ENCODE data around the gene C18orf63.
"Not testable (repeated sequence)": the region's sequence is repeated elsewhere in the genome, so short reads cannot be mapped to it uniquely, and the experiment has no call there.

Gene C18orf63

DNA sequence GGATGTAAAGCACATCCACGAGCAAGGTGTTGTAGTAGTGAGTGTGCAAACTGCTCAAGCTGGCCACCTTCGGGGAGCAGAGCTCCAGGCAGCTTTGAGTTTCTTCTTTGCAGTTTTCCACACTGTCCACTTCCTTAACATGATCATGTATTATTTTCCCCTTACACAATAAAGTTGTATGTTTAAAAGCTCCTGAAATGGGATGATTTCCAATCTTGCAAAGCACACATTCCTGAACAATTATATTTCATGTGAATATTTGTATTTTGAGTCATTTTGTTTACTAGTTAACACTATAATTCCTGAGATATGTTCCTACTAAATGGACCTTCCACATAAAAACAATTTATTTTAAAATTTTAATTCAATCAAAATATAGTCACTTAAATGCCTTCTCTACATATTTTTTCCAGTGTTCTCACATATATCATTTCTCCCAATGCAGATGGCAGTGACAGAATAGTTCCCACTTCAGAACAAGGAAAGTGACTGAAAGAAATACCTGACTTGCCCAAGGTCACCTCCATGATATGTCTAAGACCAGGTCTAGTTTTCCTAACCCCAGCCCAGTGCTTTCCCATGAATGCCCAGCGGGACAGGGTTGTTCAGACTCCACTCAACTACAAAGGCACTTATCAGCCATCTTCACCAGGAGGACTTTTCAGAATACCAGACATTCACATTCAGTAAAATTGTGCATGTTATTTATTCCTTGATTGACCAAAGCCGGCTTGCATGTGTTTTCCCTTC lies 29.4 kb upstream of the C18orf63 start:
- no peak for DNase-seq (ENCODE audit: low spot score)

DNA sequence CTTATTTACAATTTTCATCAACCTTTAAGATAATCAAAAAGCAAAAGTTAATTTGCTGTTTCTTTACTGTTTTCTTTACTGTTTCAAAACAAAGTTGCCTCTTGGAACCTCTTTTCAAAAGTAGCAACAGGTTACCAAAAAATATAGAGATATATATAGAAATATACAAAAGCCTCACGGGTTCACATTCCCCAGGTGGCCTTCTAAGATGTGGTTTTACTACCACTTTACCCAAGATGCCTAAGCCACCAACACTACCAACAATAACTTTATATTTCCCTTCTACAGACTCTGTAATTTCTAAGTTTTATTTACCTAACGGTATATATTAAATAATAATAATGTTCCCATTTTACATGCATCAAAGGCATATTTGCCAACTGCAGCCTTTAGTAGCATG lies 28.8 kb upstream of the C18orf63 start:
- no peak for DNase-seq (ENCODE audit: low spot score)

DNA sequence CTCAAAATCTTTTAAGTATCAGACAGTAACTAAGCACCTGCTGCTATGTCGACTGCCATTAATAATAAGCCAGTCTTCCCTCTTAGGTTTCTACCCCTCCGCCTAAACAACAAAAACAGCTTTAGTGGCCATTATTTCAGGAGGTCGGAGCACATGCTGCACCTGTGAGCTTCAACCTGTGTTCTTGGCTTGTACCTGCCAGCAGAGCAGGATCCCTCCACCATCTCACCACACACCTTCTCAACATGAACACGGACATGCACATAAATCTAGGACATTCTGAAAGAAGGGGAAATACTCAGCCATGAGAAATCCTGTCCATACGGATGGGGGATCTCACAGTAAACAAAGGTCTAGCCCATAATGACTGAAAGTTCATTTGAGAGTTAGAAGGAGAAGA lies 27.6 kb upstream of the C18orf63 start:
- no peak for DNase-seq (ENCODE audit: low spot score)

DNA sequence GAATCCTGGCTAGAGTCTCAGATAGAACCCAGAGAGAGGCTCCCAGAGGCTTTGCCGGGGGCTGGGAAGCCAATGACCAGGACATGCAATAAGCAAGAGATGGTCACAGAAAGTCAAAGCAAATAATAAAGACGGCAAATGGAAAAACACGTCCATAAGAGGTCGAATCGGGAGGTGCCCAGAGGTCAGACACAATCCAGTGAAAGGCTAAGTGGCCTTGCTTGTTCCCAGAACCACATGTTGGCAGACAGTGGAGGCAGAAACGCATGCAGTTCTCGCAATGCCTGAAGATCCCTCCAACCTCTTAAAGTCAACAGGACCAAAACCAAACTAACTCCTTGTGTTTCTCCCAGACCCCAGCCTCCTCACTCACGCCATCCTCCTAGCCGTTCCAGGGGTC lies 26.9 kb upstream of the C18orf63 start:
- no peak for DNase-seq (ENCODE audit: low spot score)

DNA sequence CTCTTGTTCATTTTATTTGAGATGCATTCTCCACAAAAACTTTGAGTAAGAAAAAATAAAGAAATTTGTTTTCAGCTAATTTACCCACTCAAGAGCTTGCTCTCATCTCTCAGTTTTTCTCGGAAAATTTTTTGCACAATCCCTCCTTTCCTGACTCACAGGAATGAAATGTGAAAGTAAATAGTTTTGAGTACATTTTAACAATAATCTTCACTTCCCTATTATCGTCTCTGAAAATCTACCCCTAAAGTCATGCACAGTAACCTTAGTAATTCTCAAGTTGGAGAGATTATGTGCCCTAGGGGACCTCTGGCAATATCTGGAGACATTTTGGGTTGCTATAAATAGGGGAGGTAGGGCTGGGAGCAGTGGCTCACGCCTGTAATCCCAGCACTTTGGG lies 26.5 kb upstream of the C18orf63 start:
- DNase-seq (ENCODE audit: low spot score): no peak

DNA sequence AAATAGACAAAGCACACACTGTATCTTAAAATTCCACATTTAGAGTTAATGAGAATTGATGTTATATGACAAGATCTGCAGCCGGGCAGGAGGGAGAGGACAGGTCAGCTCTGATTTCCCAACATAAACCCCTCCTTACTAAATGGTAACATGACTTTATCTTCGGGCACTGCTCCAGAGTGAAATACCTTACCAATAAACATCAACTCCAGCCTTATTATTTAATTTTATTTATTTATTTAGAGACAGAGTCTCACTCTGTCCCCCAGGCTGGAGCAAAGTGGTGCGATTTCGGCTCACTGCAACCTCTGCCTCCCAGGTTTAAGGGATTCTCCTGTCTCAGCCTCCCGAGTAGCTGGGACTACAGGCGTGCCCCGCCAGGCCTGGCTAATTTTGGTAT lies 25.6 kb upstream of the C18orf63 start:
- no peak for DNase-seq (ENCODE audit: low spot score)

DNA sequence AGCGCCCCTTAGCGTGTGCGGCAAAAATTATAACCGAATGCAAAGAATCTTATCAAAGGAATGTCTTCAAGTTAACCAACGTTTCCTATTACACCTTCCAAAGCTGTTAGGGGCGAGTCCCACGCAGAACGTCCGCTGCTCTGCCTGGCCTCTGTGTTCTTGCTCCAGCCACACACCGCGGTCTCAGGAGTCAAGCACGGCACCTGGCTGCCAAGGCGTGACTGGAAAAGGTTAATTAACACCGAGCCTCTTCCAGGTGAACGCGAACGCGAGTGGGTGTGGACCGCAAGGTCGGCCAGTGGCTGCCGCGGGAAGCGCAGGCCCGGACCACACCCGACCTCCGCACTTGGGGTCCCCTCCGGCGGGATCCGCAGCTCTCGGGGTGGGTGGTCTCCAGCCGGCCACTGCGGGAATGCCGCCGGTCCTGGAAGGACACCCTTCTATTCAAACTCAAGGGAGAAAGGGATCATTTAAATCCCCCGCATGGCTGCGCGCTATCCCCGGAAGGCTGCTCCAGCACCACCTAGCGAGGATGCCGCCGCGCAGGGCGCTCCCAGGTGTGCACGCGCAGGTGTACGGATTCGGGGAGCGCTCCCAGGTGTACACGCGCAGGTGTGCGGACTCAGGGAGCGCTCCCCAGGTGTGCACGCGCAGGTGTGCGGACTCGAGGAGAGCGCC lies 24.7 kb upstream of the C18orf63 start:
- DNase-seq (ENCODE audit: low spot score): peak; percentile 63

DNA sequence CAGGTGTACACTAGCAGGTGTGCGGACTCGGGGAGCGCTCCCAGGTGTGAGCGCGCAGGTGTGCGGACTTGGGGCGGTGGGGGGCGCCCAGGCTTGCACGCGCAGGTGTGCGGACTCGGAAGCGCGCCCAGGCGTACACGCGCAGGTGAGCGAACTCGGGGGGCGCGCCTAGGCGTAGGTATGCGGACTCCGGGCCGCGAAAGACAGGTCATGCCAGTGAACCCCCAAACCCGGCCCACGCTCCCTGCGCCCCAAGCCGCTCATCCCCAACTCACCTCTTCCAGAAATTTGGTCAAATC lies 24.2 kb upstream of the C18orf63 start:
- no peak for DNase-seq (ENCODE audit: low spot score)

DNA sequence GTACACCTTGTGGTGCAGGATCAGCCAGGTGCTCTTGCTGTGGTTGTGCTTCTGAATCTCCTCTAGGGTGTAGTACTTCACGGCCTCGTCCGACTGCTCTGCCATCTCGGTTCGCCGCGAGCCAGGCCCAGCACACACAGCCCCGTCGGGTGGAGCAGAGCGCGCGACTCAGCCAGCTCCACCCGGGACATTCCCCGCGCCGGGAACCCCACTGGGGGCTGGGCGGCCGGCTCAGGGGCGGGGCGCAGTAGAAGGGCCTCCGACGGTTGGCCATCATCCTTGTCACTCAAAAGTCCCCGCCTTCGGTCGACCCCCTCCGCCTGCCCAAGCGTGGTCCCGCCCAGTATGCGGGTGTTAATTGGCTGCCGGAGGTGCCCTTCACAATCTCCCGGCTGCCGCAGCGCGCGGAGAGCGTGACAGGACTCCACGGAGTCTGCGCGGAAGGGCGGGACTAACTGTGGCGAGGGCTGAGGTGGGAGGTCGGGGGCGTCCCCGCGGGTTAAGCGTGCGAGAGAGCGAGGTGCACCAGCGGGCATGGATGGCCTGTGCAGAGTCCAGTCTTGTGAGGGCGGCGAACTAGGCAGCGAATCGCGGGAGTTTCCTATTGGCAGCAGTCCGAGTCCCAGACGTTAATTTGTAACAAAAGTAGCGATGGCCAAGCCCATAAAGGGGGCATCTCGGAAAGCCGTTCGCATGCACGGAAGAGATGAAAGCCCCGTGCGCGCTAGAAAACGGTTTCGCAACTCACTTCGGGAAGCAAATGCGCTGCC lies 23.7 kb upstream of the C18orf63 start, which contains the start of gene CYB5A:
Gene CYB5A (minus strand): TSS at position 193 of the 770 bp plus-strand sequence. CDS start 88 bp downstream, at position 105.
- peak; percentile 96 for DNase-seq (ENCODE audit: low spot score)

DNA sequence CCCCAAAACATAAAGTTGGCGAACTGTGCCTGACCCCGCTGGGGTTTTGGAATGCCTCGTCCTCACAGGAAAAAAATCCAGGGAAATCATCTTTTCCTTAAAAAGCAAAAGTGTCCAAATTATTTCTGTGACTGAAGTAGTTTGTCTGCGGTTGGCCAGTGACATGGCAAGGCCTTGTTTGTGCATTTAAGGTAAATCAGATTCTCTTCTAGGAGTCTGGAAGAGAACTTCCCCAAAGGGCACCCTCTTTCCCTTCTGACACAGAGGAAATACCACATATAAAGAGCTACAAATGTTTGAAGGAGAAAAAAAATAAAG lies 23.1 kb upstream of the C18orf63 start:
- DNase-seq (ENCODE audit: low spot score): no peak

DNA sequence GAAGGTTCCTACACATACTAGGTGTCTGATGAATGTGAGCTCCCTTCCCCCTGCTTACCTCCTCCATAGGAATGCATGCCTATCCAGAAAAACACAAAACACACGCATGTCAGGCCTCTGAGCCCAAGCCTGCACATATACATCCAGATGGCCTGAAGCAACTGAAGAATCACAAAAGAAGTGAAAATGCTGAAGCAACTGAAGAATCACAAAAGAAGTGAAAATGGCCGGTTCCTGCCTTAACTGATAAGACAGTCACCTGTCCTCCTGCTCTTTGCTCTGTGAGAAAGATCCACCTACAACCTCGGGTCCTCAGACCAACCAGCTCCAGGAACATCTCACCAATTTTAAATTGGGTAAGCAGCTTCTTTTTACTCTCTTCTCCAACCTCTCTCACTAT lies 22.7 kb upstream of the C18orf63 start:
- DNase-seq (ENCODE audit: low spot score): not testable (repeated sequence)

DNA sequence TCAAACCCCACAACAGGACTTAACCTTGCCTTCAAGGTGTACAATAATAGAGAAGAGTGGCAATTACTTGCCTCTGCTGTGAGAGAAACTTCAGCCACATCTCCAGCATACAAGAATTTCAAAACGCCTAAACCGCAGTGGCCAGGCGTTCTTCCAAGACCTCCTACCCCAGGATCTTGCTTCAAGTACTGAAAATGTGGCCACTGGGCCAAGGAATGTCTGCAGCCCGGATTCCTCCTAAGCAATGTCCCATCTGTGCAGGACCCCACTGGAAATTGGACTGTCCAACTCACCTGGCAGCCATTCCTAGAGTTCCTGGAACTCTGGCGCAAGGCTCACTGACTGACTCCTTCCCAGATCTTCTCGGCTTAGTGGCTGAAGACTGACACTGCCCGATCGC lies 21.1 kb upstream of the C18orf63 start:
- DNase-seq (ENCODE audit: low spot score): no peak

DNA sequence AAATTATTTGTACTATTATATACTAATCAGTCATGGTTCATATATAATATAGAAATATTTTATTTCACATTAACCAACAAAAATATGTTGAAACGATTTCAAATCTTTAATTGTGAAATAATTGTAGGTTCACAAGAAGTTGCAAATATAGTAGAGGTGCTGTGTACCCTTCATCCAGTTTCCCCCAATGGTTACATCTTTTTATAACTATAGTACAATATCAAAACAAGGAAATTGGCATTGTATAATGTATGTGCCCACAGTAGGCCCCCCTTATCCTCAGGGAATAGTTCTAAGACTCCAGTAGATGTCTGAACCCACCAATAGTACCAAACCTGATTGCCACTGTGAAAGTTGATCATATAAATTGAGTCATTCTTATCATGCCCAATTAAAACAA lies 16.5 kb upstream of the C18orf63 start:
- no peak for DNase-seq (ENCODE audit: low spot score)

DNA sequence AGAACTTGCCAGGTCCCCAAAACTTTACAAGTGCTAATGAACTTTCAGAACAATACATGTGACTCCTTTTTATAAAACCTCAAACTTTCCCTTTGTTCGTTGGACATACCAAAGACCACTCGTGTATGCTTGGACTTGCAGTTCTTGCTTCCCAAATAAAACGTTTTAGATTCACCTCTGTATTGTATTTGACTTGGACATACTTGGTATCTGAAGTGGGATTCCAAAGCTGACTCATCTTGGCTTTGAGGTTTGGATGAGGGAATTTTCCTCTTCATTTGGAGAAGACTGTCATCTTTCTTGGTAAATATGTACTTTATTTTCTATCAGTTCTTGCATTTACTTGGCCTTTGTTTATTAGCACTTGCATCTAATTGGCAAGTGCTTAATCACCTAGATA lies 15.9 kb upstream of the C18orf63 start:
- DNase-seq (ENCODE audit: low spot score): peak; percentile 14

DNA sequence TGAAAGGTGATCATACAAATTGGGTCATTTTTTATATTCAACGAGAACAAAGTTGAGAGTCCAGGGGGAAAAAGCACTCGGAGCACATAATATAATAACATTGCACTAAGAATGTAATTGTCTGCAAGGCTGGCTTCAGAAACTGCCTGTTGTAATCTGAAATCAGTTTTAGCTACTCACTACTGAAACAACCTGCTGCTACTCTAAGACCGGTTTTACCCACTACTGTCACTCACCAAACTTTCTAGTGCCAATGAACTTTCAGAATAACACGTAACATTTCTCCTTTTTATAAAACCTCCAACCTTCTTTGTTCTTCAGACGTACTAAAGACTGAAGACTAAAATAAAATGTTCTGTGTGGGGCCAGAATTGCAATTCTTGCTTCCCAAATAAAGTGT lies 12.3 kb upstream of the C18orf63 start:
- DNase-seq (ENCODE audit: low spot score): no peak

DNA sequence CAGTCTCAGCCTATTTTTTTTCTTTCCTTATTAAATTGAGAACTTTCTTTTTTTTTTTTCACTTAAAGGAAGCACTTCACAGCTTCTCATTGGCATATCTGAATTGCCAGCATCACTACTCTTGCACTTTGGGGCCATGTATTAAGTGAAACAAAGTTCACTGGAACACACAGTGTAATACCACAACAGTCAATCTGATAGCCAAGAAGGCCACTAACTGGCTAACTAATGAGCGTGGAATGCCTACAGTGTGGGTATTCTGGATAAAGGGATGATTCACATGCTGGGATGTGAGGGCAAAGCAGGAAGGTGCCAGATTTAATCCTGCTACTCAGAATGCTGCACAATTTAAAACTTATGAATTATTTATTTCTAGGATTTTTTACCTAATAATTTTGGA lies 11.7 kb upstream of the C18orf63 start:
- no peak for DNase-seq (ENCODE audit: low spot score)

DNA sequence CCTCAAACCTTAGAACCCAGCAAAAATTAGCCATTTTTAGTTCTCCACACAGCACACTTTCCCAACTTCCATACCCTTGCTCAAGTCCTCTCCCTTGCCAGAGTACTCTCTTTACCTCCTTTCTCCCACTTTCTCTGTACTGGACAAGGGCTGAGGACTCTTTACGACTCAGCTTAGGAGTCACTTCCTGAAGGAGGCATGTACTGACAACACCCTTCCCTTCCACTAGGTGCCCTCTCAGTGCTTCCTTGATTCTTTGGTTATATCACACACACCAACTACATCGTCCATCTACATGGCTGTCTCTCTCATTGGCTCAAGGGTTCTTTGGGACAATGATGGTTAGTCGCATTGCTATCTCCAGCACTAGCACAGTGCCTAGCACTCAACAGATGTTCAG lies 5.2 kb upstream of the C18orf63 start:
- peak; percentile 55 for DNase-seq (ENCODE audit: low spot score)

DNA sequence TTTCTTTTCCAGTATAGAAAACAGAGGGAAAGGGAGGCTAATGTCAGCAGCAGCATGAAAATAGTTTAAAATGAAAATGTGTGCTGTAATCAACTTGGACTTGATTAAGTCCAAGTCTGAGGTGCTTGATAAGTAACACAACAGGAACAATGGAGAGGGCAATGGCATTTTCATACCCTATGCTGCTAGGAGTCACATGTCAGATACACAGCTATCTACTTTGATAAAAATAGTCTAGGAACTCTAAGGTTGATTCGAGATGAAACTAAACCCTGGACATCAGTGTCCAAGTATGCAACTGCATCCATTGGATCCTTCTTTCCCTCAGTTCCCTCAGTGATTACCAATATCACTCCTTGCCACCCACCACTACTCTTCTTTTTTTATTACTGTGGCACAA lies 4.6 kb upstream of the C18orf63 start:
- DNase-seq (ENCODE audit: low spot score): no peak

DNA sequence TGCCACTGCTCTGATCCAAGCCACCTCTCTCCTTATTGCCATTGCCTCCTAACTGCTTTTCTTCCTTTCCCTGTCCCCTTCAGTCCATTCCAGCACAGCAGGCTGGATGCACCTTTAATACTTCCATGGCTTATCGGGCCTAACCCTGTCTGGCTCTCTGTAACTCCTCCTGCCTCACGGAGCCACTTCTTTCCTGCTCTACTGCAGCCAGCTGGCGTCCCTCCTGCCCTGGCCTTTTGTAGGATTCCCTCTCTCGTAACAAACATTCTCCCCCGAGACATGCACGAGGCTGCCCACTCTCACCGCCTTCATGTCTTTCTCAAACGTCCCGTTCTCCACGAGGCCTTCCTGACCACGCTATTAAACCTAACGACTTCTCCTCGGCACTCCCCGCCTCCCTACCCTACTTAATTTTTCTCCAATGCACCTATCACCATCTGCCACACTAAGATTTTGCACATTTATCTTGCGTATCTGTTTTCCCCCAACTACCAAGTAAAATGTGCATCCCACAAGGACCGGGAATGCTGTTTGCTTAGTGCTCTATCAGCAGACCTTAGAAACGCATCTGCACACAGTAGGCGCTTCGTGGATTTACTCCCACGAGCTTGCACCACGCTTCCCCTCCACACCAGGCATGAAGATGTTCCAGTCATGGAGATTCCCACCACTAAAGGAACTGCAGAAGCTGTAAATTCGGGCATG lies 728 bp upstream of the C18orf63 start:
- no peak for DNase-seq (ENCODE audit: low spot score)

DNA sequence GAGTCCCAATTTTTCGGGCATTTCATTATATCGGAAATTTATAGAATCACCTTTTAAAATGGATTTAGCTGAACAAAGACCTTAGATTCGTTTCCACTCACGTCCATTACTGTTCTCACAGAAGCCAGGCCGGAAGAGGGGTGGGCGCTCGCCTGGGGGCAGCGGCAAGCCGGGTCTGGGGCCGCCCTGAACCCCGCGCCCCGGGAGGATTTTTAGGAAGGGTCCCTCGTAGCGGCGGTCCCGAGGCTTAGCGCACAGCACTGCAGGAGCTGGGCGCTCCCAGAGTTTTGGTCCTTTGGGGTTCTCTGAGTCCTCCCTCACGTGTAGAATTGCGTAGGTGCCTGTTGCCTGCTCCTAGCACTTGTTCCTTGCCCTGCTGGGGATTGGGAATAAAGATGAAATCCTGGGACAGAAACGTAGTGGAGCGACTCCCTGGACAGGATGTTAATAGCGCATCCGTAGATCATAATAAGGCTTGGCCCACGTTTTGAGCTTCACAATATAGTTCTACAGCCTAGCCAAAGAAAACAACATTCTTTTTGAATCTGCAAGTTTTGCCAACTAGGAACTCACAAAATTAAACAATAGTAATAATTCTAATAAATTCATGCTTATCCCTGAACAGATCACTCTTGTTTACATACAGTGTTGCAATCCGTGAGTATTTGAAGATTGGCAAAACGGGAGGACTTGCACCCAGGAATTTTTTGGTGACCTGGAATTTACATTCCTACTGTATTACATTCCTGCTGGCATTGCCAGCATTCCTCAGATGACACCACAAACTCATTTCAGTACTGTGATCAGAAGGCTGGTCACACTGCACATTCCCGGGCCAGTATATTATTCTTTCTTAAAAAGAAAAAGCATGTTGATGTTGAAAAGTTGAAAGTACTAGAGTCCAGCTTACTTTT lies 875 bp downstream of the C18orf63 start:
- DNase-seq (ENCODE audit: low spot score): peak; percentile 25

DNA sequence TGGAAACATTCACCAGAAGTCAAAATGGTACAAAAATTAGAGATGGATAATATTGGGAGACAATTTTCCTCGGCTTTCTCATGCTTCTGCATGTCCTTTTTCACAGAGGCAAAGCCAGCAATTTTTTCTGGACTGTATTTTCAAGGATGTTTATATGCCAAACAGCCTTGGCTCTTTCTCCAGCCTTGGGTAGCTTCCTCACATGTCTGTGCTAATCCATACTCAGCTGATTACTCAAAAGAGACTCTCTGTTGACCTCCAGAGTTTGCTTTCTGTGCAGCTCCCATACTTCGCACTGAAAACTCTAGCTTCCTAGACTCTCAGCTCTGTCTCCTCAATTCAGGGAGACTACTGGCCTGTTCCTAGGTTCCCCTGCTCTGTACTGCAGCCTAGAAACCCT lies 10.6 kb downstream of the C18orf63 start:
- DNase-seq (ENCODE audit: low spot score): no peak

DNA sequence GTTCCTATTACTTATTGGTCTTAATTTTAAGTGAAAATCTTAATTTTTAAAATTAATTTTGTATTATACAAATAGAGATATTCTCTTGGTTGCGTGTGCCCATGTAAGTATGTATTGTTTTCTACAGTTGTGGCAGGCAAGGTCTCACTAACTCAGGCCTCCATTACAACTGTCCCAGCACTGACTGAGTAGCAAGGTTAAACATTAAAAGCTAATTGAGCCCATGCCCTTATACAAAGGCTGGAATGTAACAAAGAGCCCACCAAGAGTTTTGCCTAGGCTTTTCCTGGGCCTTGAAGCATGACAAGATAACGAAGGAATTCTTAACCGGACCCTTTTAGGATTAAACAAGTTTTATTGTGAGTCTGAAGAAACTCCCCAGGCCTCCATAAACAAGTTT lies 11.2 kb downstream of the C18orf63 start:
- DNase-seq (ENCODE audit: low spot score): not testable (repeated sequence)
